Measurements from ENCODE around the gene GALNT18.

- TF ChIP-seq CTCF (IDR thresholded peaks at IDR 0.05) = no peak
- TF ChIP-seq POLR2A (IDR thresholded peaks at IDR 0.05) = no peak
These were observed 340.2 kb downstream of the GALNT18 start for GRCh38 chr11:11281626-11282025.

Data from right lobe of liver (tissue), 4 donors.